HCT116 (cell line): Measurements from ENCODE around the gene RAP2B.

Experiments
- EZH2phosphoT487 ChIP-seq: fragments of 200-600 bp; IDR thresholded peaks from 2 replicates; pipeline ENCODE4 v1.6.1; 2018; ENCODE audit warnings: antibody characterized with exemption, borderline replicate concordance
- JUND ChIP-seq: IDR thresholded peaks from 2 replicates; pipeline ENCODE4 v1.6.1; 2012
- POLR2AphosphoS5 ChIP-seq: IDR thresholded peaks from 2 replicates; pipeline ENCODE4 v1.6.1; 2011; ENCODE audit warnings: mild to moderate bottlenecking, low read depth, low read length, moderate library complexity
- RAD21 ChIP-seq: IDR thresholded peaks from 2 replicates; pipeline ENCODE4 v1.6.1; 2012; ENCODE audit warnings: low read depth, mild to moderate bottlenecking
- SRF ChIP-seq: IDR thresholded peaks from 2 replicates; pipeline ENCODE4 v1.6.1; 2012; ENCODE audit warnings: low read depth
- TF ChIP-seq, protein P1 (sequence below), 3 experiments: fragments of 200-600 bp in 1 of 3; sonication (generic) in 1 of 3; IDR thresholded peaks in 2 of 3; conservative IDR thresholded peaks in 1 of 3; 2 replicates each; pipeline ENCODE4 v1.5.1; 2012 to 2017; ENCODE audit warnings: low read depth in 2 of 3, low read length in 2 of 3, antibody characterized with exemption in 1 of 3, borderline replicate concordance in 1 of 3, control low read depth in 1 of 3, mild to moderate bottlenecking in 1 of 3, mixed read lengths in 1 of 3, mixed run types in 1 of 3, moderate library complexity in 1 of 3; ENCODE audit not compliant: insufficient read depth in 1 of 3

DNA sequence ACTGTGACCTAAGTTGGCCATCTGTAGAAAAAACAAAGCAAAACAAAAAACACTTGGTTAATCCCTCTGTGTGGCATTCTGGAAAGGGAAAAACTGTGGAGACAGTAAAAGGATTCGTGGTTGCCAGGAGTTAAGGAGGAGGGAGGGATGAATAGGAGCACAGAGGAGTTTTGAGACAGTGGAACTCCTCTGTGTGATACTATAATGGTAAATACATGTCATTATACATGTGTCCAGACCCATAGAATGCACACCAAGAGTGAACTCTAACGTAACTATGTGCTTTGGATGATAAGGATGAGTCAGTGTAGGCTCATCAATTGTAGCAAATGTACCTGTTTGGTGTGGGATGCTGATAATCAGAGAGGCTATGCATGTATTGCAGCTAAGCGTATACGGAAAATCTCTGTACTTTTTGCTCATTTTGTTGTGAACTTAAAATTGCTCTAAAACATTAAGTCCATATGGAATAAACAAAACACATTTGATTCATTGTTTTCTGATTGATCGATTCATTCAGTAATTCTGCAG is 33.4 kb downstream of the RAP2B start:
- TF ChIP-seq SRF (no peak), RAD21 (no peak), JUND (no peak), POLR2AphosphoS5 (no peak), EZH2phosphoT487 (no peak)
- TF ChIP-seq, protein P1, sequence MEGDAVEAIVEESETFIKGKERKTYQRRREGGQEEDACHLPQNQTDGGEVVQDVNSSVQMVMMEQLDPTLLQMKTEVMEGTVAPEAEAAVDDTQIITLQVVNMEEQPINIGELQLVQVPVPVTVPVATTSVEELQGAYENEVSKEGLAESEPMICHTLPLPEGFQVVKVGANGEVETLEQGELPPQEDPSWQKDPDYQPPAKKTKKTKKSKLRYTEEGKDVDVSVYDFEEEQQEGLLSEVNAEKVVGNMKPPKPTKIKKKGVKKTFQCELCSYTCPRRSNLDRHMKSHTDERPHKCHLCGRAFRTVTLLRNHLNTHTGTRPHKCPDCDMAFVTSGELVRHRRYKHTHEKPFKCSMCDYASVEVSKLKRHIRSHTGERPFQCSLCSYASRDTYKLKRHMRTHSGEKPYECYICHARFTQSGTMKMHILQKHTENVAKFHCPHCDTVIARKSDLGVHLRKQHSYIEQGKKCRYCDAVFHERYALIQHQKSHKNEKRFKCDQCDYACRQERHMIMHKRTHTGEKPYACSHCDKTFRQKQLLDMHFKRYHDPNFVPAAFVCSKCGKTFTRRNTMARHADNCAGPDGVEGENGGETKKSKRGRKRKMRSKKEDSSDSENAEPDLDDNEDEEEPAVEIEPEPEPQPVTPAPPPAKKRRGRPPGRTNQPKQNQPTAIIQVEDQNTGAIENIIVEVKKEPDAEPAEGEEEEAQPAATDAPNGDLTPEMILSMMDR (IDR thresholded peaks at IDR 0.05 in 2 of 3, conservative IDR thresholded peaks at IDR 0.05 in 1 of 3; ENCODE audit: borderline replicate concordance in 1 of 3, insufficient read depth in 1 of 3, low read depth in 2 of 3, low read length in 2 of 3): no peak
